ENCODE measurements around the gene COL1A1. TPM values are rescaled to one million over a fixed set of nuclear protein-coding genes. Genes with fewer than 3 reads are reported as not detected.

The COL1A1 gene
- total and polyA plus RNA-seq, 8 donors, result 9.0 to 875 (median 20.9) TPM

DNA sequence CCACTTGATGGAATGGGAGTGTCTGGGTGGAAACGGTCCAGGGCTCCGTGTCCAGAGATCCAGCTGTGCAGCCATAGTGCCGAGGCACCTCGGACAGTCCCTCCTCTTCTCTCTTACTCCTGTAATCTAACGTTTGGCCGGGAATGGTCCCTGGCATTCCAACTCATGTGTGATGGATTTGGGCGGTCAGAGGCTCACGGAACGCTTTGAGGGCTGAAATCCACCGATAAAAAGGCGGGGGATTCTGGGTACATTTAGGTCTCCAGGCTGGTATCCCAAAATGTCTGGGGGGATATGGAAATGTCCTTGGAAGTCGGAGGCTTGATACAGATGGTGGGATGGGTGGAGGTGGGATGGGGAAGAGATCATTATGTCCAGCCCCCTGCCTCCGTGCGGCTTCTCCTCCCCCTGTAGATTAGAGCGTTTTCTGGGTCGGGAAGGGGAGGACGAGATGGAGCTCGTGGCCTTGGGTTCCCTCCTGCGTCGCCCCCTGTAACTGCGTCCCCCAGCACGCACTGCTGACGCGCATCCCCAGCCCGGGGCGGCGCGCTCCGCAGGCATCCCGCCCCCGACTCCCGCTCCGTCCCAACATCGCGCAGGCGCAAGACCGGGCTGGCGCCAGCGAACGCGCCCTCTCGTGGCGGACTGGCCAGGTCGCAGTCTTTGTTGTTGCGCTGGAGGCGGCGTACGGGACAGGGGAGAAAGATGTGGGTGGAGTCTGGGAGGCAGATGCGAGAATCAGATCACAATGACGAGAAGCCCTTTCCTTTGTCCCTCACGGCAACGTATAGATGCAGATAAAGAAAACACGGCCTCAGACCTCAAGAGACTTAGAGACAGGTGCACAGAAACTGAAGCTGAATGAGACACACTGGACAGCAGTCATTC is 40.2 kb downstream of the COL1A1 start:
- H3K27me3 ChIP-seq, result no peaks in the 10 kb centered on the region
- H3K36me3 ChIP-seq, result no peaks in the 10 kb centered on the region
- FAIRE-seq (no peak), DNase-seq (peak; percentile 82 to 98 (median 92)), ATAC-seq (peak; percentile 99)
- peak overlapping the region; percentile 18 to 61 (median 45) for H3K4me3 ChIP-seq
- intact Hi-C loops (cut with DNase I), result no loop called here
- WGBS, 2 donors, result 1% methylated on average over 48 to 53 of the region's 53 CpGs
- H3K4me1 ChIP-seq, result no peaks in the 10 kb centered on the region
- H3K27ac ChIP-seq, result no peak overlapping the region
- no peaks in the 10 kb centered on the region for H3K9me3 ChIP-seq
- TF ChIP-seq, protein P1, sequence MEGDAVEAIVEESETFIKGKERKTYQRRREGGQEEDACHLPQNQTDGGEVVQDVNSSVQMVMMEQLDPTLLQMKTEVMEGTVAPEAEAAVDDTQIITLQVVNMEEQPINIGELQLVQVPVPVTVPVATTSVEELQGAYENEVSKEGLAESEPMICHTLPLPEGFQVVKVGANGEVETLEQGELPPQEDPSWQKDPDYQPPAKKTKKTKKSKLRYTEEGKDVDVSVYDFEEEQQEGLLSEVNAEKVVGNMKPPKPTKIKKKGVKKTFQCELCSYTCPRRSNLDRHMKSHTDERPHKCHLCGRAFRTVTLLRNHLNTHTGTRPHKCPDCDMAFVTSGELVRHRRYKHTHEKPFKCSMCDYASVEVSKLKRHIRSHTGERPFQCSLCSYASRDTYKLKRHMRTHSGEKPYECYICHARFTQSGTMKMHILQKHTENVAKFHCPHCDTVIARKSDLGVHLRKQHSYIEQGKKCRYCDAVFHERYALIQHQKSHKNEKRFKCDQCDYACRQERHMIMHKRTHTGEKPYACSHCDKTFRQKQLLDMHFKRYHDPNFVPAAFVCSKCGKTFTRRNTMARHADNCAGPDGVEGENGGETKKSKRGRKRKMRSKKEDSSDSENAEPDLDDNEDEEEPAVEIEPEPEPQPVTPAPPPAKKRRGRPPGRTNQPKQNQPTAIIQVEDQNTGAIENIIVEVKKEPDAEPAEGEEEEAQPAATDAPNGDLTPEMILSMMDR (IDR thresholded peaks at IDR 0.05), result peak; percentile 86 to 93 (median 90)

DNA sequence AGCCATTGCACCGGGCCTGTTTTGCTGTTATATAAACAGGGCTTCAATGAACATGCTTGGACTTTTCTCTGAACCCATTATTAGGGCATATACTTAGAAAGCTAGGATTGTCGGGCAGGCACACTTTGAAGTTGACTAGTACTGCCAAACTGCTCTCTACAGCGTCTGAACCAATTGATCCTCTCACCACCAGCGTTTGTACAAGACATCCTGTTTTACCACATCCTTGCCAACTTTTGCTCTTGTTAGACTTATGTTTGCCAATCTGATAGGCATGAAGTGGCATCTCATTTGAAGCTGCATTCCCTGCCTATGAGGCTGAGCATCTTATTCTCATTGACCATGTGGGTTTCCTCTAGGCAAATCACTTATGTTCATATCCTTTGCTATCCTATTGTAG is 43.5 kb downstream of the COL1A1 start:
- H3K4me1 ChIP-seq, result peaks cover 0 to 7% (median 0%) of the 10 kb centered on the region in 3 donors
- H3K4me3 ChIP-seq, result no peak overlapping the region
- 63% methylated on average over 4 of the region's 4 CpGs for WGBS, 2 donors
- no peaks in the 10 kb centered on the region for H3K27me3 ChIP-seq
- ATAC-seq (no peak), FAIRE-seq (no peak), DNase-seq (no peak)
- TF ChIP-seq, protein P1 (IDR thresholded peaks at IDR 0.05), result no peak
- intact Hi-C loops (cut with DNase I), result no loop called here
- no peaks in the 10 kb centered on the region for H3K9me3 ChIP-seq
- no peak overlapping the region for H3K27ac ChIP-seq
- no peaks in the 10 kb centered on the region for H3K36me3 ChIP-seq

DNA sequence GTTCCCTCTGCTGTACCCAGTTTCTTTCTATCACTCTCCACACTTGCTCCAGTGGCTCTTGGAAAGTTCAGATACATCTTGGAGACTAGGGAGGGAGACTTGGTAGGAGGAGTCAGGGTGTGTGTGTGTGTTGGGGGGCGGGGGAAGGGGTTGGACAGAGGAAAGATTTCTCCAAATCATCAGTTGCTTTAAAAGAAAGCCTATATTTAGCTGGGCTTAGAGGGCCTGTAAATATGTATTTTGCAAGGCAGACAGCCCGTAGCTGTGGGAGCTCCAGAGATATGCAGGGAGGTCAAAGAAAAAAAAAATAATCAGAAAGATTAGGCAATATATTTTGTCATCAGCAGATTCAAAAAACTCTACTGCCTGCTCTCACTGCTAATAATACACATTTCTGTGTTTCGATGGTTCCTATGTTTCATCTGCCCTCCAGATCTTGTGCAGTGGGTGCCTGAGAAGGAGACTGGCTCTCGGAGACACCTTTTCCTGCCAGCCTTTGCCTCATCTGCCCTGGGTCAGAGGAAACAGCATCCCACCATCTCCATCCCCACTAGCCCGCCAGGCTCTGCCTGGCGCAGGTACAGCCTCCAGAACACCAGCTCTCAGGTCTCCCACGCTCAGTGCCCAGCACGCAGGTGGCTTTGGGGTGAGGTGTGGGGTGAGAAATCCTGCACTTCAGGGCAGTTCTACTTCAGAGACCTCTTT is 46.2 kb downstream of the COL1A1 start:
- ATAC-seq, result peak in 1 of 4 donors; percentile 22
- Histone ChIP-seq H3K27ac (peak overlapping the region in 1 of 4 donors; percentile 48), H3K4me1 (peaks cover 0 to 11% (median 5%) of the 10 kb centered on the region in 3 donors), H3K9me3 (no peaks in the 10 kb centered on the region), H3K4me3 (no peak overlapping the region), H3K36me3 (no peaks in the 10 kb centered on the region), H3K27me3 (no peaks in the 10 kb centered on the region)
- 48 to 56% methylated on average over 8 of the region's 8 CpGs for WGBS, 2 donors
- TF ChIP-seq, protein P1 (IDR thresholded peaks at IDR 0.05), result no peak
- intact Hi-C loops (cut with DNase I), result no loop called here
- DNase-seq, result peak in 3 of 6 donors; percentile 38 to 67 (median 46)
- FAIRE-seq, result no peak

DNA sequence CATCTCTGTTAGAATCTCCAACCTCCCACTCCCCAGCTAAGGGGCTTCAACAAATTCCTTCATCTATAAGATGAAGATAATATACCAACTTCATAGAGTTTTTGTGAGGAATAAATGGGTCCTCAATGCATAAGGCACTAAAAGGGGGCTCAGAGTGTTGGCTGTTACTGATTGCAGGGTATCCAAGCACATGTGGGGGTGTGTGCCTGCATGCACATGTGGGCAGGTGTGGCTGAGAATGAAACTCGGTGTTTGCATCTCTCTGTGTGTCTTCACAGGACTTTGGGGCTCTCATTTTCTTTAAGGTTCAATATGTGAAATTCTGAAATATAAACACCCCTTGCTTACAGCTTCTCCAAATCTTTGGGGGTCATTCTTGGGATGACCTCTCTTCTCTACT is 46.8 kb downstream of the COL1A1 start:
- H3K27ac ChIP-seq, result no peak overlapping the region
- H3K4me1 ChIP-seq, result peaks cover 0 to 11% (median 5%) of the 10 kb centered on the region in 3 donors

More for the DNA sequence above, 46.8 kb downstream of the COL1A1 start:
- Histone ChIP-seq H3K4me3 (no peak overlapping the region), H3K36me3 (no peaks in the 10 kb centered on the region), H3K9me3 (no peaks in the 10 kb centered on the region), H3K27me3 (no peaks in the 10 kb centered on the region)
- 30 to 52% methylated on average over 1 of the region's 1 CpG for WGBS, 2 donors
- intact Hi-C loops (cut with DNase I), result no loop called here
- TF ChIP-seq, protein P1 (IDR thresholded peaks at IDR 0.05), result no peak
- no peak for FAIRE-seq
- peak in 1 of 6 donors; percentile 7 for DNase-seq
- ATAC-seq, result no peak

Data from pancreas (tissue), 10 donors.